GM10248 (cell line): ENCODE results near the gene ABHD17B.

ENCODE experiments used
- CTCF ChIA-PET: fragments of 300-600 bp; sonication (Branson Sonifier 250); formaldehyde crosslinking; extraction: SDS; loops from one replicate; lab custom pipeline; 2021; ENCODE audit warnings: antibody characterized with exemption; lab: Yijun Ruan, JAX
- POLR2A ChIA-PET: fragments of 350-650 bp; sonication (Branson Sonifier 250); formaldehyde crosslinking; extraction: SDS; loops from one replicate; lab custom pipeline; 2020; ENCODE audit warnings: antibody characterized with exemption; lab: Yijun Ruan, JAX
- DNase-seq: peaks from one replicate; pipeline ENCODE4 v3.0.0; 2012; ENCODE audit errors: extremely low spot score
- TF ChIP-seq, protein P1 (sequence below): IDR thresholded peaks from 2 replicates; pipeline ENCODE4 v1.5.1; 2012; ENCODE audit warnings: mild to moderate bottlenecking, low read depth; ENCODE audit errors: extremely low read depth, missing control alignments, control extremely low read depth

ABHD17B gene

DNA sequence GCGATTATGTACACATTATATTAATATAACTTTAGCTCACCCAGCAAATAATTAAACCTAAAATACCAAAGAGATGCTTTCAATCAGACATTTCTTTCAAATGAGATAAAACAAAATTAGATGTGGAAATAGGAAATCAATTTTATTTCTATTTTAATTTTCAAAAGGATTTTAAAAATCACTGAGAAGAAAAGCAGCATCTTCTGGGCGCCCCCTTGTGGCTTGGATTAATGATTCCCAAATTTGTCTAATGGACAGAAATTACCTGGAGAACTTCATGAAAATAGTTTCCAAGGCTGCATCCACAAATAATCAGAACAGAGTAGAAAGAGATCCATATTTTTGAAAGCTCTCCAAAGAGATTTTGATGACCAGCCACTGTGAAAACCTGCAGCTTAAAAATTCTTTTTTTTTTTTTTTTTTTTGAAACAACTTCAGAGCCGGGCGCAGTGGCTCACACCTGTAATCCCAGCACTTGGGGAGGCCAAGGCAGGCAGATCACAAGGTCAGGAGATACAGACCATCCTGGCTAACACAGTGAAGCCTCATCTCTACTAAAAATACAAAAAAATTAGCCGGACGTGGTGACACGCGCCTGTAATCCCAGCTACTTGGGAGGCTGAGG, 91.8 kb downstream of the ABHD17B start:
- POLR2A ChIA-PET = interaction anchor here (0.6 kb wide), 1 partner anchor 92 kb away, joined by 3 read pairs; the partner anchor contains the start of gene ABHD17B

DNA sequence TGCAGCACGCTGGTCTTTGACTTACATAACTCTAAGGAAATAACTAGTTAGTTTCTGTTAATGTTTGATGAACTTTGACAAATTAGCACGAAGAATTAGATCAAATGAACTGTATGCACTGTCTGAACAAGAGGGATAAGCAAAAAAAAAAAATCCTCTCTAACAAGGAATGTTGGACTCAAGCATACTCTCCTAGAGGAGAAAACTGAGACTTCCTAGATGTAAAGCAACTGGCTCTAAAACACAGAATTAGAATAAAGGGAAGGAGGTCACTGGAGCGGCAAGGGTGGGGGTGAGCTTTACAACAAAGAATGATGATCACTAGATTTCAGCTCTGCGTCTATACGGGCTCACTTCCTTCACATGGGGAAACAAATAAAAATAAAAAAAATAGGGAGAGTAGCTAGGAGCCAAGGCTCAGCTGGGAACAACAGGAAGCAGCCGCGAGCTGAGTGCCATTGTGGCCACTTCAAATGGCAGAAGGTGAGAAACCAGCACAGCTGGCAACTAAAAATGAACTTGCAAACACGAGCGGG, 94.0 kb downstream of the ABHD17B start:
- TF ChIP-seq, protein P1, sequence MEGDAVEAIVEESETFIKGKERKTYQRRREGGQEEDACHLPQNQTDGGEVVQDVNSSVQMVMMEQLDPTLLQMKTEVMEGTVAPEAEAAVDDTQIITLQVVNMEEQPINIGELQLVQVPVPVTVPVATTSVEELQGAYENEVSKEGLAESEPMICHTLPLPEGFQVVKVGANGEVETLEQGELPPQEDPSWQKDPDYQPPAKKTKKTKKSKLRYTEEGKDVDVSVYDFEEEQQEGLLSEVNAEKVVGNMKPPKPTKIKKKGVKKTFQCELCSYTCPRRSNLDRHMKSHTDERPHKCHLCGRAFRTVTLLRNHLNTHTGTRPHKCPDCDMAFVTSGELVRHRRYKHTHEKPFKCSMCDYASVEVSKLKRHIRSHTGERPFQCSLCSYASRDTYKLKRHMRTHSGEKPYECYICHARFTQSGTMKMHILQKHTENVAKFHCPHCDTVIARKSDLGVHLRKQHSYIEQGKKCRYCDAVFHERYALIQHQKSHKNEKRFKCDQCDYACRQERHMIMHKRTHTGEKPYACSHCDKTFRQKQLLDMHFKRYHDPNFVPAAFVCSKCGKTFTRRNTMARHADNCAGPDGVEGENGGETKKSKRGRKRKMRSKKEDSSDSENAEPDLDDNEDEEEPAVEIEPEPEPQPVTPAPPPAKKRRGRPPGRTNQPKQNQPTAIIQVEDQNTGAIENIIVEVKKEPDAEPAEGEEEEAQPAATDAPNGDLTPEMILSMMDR = no peak
- no peak for DNase-seq
- POLR2A ChIA-PET = no interaction called here

More for the DNA sequence above, 91.8 kb downstream of the ABHD17B start:
- CTCF ChIA-PET = interaction anchor here (0.7 to 4.9 kb wide), 32 partner anchors 8 to 534 kb away, joined by 3 to 56 read pairs (median 4); partner anchors contain the start of gene C9orf85
- TF ChIP-seq, protein P1 = peak; percentile 74
- no peak for DNase-seq

More for the DNA sequence above, 94.0 kb downstream of the ABHD17B start:
- CTCF ChIA-PET = interaction anchor here (0.7 to 4.9 kb wide), 8 partner anchors 10 to 531 kb away, joined by 3 to 56 read pairs (median 6); no protein-coding TSS in a partner anchor
